Skeletal muscle tissue (tissue), 4 donors: Measurements from ENCODE around the gene S100A2. TPM values are rescaled to one million over a fixed set of nuclear protein-coding genes. Genes with fewer than 3 reads are reported as not detected.

Source experiments
- H3K27ac ChIP-seq: one replicate; pipeline ENCODE4 v1.7.0; 2013; ENCODE audit warnings: mild to moderate bottlenecking, low read depth, low read length, inconsistent platforms
- H3K27me3 ChIP-seq, 3 donors: one replicate each; pipeline ENCODE4 v1.7.0; 2013; ENCODE audit warnings: low read length in 3 of 3; ENCODE audit not compliant: control insufficient read depth in 3 of 3, insufficient read depth in 3 of 3
- H3K36me3 ChIP-seq, 3 donors: one replicate each; pipeline ENCODE4 v1.7.0; 2013; ENCODE audit warnings: low read length in 3 of 3; ENCODE audit not compliant: control insufficient read depth in 3 of 3, insufficient read depth in 3 of 3
- H3K4me1 ChIP-seq, 3 donors: one replicate each; pipeline ENCODE4 v1.7.0; 2013; ENCODE audit warnings: low read length in 3 of 3, mild to moderate bottlenecking in 3 of 3; ENCODE audit not compliant: control insufficient read depth in 3 of 3, insufficient read depth in 3 of 3
- H3K4me3 ChIP-seq, 3 donors: one replicate each; pipeline ENCODE4 v1.7.0; 2013; ENCODE audit warnings: low read length in 3 of 3
- H3K9ac ChIP-seq, 3 donors: one replicate each; pipeline ENCODE4 v1.7.0; 2013; ENCODE audit warnings: low read length in 3 of 3, mild to moderate bottlenecking in 3 of 3, moderate library complexity in 2 of 3, low read depth in 1 of 3
- H3K9me3 ChIP-seq, 3 donors: one replicate each; pipeline ENCODE4 v1.7.0; 2013; ENCODE audit warnings: low read length in 3 of 3; ENCODE audit not compliant: control insufficient read depth in 3 of 3
- total RNA-seq: library from RNA; depleted of rRNA; stranded (reverse); fragments of >200 nt; gene quantifications from one replicate; pipeline ENCODE4 v1.2.3, GENCODE V29; 2014
- donor health status: Osteomylitis.

The S100A2 gene
- total RNA-seq, 1 donor from 2014 or later = not detected

DNA sequence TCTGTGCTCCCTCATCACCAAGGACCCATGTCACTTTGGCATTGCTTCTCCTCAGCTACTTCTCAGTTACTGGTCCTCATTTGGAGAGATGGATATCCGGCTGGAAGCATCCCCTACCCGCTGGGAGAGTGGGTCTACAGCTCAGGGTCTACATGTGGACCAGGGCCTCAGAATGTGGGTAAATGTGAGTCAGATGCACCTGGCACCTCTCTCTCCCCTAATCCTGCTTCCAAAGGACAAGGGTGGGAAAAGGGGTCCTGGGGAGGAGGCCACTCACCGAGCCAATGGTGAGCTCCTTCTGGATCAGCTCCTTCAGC is 30.8 kb downstream of the S100A2 start:
- no peaks in the 10 kb centered on the region for H3K9me3 ChIP-seq
- H3K4me1 ChIP-seq = peaks cover 37 to 48% (median 41%) of the 10 kb centered on the region in 3 donors
- H3K9ac ChIP-seq = peak overlapping the region; percentile 89 to 97 (median 91)
- H3K36me3 ChIP-seq = peaks cover 0 to 3% (median 0%) of the 10 kb centered on the region in 3 donors
- peaks cover 0 to 5% (median 0%) of the 10 kb centered on the region in 3 donors for H3K27me3 ChIP-seq
- peak overlapping the region; percentile 96 for H3K27ac ChIP-seq
- H3K4me3 ChIP-seq = peak overlapping the region; percentile 95 to 97 (median 95)

DNA sequence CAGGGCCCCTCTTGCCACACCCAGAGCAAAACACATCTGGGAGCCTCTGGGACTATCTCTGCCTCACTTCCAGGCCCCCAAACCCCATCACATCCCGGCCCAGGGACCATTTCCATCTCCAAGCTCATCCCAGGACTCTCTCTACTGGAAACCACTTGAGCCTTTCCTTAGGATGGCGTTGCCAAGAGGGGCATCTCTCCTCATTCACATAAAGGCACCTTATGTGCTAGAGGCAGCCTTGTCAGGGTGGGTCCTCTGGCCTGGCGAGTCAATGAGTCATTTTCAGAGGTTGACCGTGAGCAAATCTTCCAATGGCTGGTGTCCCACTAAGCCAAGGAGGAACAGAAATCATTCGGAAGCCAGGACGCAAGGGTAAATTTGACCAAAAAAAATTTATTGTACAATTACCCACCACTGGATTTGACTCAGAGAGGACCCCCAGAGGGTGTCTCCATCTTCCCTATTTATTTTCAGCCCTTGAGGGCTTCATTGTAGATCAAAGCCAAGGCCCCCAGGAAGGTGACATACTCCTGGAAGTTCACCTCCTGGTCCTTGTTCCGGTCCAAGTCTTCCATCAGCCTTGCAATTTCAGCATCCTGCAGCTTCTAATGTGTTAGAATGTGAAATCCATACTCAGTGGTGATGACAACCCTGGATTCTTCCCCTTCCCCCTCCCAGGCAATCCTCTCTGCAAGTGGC is 31.3 kb downstream of the S100A2 start:
- no peaks in the 10 kb centered on the region for H3K9me3 ChIP-seq
- peak overlapping the region; percentile 70 to 97 (median 91) for H3K9ac ChIP-seq
- peak overlapping the region; percentile 96 for H3K27ac ChIP-seq
- peak overlapping the region; percentile 95 to 97 (median 95) for H3K4me3 ChIP-seq
- peaks cover 37 to 48% (median 41%) of the 10 kb centered on the region in 3 donors for H3K4me1 ChIP-seq
- H3K36me3 ChIP-seq = peaks cover 0 to 3% (median 0%) of the 10 kb centered on the region in 3 donors
- H3K27me3 ChIP-seq = peaks cover 0 to 5% (median 0%) of the 10 kb centered on the region in 3 donors

DNA sequence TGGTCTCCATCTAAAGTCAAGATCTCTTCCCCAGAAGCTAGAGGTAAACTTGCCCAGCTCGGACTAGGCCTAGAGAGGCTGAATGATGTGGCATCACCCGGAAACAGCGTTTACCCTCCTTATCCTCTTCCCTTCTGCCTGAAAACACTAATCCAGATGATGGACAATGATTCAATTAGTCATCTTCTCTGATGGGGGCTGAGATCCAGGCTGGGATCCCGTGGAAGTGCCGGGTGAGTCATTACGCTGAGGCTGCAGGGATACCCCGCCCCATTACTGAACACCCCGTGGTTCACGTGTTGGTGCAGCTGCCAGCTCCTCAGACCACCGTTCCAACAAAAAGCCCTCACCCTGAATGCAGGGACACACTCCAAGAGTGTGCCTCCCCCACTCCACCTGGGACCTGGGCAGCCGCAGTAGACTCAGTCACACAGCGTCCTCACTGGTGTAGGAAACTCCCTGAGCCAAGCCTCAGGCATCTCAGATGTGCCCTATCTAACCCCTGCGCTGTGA is 31.9 kb downstream of the S100A2 start:
- H3K9ac ChIP-seq = peak overlapping the region; percentile 60 to 91 (median 70)
- H3K27me3 ChIP-seq = peaks cover 0 to 5% (median 0%) of the 10 kb centered on the region in 3 donors
- peaks cover 0 to 3% (median 0%) of the 10 kb centered on the region in 3 donors for H3K36me3 ChIP-seq
- H3K27ac ChIP-seq = peak overlapping the region; percentile 96
- H3K4me3 ChIP-seq = peak overlapping the region; percentile 95 to 97 (median 95)
- H3K4me1 ChIP-seq = peaks cover 37 to 48% (median 41%) of the 10 kb centered on the region in 3 donors
- no peaks in the 10 kb centered on the region for H3K9me3 ChIP-seq

DNA sequence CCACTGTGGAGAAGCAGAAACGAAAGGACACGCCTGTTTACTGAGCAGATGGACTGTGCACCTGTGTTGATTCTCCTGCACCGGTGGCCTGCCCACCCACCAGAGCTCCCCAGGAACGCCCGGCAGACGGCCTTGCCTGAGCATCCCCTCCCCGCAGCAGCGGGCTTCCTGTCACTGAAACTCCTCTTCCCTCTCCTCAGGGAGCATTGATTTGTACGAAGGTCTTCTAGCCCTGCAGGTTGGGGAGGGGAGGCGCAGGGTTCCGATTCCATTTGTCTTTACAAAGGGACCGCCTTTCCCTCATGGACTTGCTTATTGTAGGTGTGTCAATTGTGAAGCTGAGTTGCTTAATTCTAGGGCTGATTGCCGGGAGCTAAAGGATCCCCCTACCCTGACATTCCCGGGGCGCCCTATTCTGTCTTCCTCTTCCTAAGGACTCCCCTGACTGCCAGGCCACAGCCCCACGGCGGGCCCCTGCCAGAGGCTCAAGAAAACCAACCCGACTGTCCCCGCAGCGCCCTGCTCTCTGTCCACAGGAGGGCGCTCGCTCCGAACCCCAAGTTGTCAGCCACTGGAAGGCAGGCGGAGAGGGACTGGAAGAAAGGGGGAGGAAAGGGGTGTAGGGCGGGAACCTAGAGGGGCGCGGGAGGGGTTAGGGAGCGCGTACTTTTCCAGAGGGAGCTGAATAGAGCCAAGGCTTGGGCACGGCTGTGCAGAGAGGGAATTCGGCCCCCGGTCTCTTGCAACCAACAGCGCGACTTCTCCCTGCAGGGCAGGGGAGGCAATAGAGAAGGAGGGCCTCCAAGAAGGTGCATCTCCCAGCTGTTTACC is 32.7 kb downstream of the S100A2 start:
- H3K4me3 ChIP-seq = peak overlapping the region; percentile 95 to 97 (median 95)
- peaks cover 0 to 5% (median 0%) of the 10 kb centered on the region in 3 donors for H3K27me3 ChIP-seq
- peak overlapping the region; percentile 27 to 70 (median 60) for H3K9ac ChIP-seq
- H3K27ac ChIP-seq = peak overlapping the region; percentile 96
- H3K36me3 ChIP-seq = peaks cover 0 to 3% (median 0%) of the 10 kb centered on the region in 3 donors
- H3K4me1 ChIP-seq = peaks cover 37 to 48% (median 41%) of the 10 kb centered on the region in 3 donors
- H3K9me3 ChIP-seq = no peaks in the 10 kb centered on the region

DNA sequence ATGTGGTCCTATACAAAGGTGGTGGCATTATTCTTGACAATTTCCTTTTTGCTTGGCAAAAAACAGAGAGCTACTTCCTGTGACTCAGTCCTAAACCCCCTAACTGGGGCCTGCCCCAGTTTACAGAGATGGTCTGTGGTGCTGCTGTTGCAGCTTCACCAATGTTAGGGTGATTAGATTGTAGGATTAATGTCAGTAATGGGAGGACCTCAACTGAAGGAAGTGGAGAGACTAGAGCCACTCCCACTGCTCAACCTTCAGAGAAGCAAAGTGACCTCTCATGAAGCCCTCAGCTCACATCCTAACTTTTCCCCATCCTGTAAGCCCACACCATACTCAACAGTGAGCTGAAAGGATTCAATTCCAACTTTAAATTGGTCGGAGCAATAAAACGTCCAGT is 33.5 kb downstream of the S100A2 start:
- Histone ChIP-seq H3K36me3 (peaks cover 0 to 3% (median 0%) of the 10 kb centered on the region in 3 donors), H3K9ac (no peak overlapping the region), H3K27me3 (peaks cover 0 to 5% (median 0%) of the 10 kb centered on the region in 3 donors), H3K27ac (no peak overlapping the region), H3K4me3 (no peak overlapping the region), H3K9me3 (no peaks in the 10 kb centered on the region), H3K4me1 (peaks cover 37 to 48% (median 41%) of the 10 kb centered on the region in 3 donors)

DNA sequence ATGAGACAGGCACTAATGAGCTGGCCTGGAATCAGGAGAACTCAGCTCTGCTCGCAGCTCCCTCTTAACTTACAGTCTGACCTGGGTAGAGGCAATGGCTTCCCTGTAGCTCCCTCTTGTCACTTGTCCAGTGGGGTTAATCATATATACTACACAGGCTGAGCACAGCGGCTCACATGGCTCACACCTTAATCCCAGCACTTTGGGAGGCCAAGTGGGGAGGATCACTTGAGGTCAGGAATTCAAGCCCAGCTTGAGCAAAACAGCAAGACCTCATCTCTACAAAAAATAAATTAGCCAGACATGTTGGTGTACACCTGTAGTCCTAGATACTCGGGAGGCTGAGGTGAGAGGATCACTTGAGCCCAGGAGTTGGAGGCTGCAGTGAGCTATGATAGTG is 34.0 kb downstream of the S100A2 start:
- Histone ChIP-seq H3K9ac (no peak overlapping the region), H3K27me3 (peaks cover 0 to 5% (median 0%) of the 10 kb centered on the region in 3 donors), H3K4me3 (no peak overlapping the region), H3K4me1 (peaks cover 37 to 44% (median 37%) of the 10 kb centered on the region in 3 donors), H3K27ac (no peak overlapping the region), H3K9me3 (no peaks in the 10 kb centered on the region), H3K36me3 (peaks cover 0 to 3% (median 0%) of the 10 kb centered on the region in 3 donors)

DNA sequence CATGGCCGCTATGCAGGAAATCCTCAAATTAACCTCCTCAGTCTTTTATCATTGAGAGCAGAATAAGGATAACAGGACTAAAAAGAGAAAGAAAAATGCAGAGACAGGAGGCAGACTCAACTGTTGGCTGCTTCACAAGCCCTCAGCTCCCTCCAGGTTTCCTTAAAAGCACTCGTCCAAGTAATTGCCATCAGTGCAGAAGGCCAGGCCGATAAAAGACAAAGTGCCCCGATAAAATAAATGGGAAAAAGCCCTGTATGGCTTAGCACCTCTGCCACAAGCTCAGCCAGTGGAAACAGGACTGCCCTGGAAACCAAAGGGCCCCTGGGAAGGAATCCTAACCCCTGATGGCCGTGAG is 38.0 kb downstream of the S100A2 start:
- no peak overlapping the region for H3K27ac ChIP-seq
- no peaks in the 10 kb centered on the region for H3K27me3 ChIP-seq
- peaks cover 1 to 5% (median 3%) of the 10 kb centered on the region in 3 donors for H3K4me1 ChIP-seq
- H3K36me3 ChIP-seq = no peaks in the 10 kb centered on the region
- H3K9ac ChIP-seq = no peak overlapping the region
- H3K9me3 ChIP-seq = no peaks in the 10 kb centered on the region
- H3K4me3 ChIP-seq = no peak overlapping the region

DNA sequence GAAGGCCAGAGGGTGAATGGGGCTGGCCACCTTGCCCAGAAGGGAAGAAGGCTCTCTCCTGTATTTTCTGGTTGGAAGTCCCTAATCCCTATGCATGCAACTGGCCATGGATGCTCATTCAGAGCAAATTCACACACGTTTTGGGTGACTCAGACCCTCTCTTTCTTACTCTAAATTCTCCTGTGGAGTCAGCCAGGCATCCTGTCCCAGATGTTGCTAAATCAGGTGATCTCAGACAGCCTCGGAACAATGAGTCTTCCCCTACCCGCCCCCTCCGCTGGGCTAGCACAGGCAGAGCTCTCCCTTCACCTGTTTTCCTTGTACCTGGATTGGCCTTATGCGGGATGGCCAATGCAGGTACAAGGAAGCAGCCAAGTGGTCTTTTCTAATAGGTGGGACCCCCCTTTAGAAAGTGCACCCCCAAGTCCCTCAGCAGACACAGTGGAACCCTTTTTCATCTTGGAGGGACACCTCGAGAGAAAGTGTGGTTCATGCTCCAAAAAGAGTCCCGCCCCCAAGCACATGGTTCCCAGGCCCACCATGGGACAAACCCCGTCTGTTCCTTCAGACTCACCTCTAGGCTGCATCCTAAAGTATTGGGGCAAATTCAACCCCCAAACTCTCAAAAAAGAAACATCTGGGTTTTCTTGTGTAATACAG is 38.5 kb downstream of the S100A2 start:
- Histone ChIP-seq H3K4me3 (no peak overlapping the region), H3K27ac (no peak overlapping the region), H3K9ac (no peak overlapping the region), H3K9me3 (no peaks in the 10 kb centered on the region), H3K4me1 (peaks cover 0 to 3% (median under 1%) of the 10 kb centered on the region in 3 donors), H3K36me3 (no peaks in the 10 kb centered on the region), H3K27me3 (no peaks in the 10 kb centered on the region)

DNA sequence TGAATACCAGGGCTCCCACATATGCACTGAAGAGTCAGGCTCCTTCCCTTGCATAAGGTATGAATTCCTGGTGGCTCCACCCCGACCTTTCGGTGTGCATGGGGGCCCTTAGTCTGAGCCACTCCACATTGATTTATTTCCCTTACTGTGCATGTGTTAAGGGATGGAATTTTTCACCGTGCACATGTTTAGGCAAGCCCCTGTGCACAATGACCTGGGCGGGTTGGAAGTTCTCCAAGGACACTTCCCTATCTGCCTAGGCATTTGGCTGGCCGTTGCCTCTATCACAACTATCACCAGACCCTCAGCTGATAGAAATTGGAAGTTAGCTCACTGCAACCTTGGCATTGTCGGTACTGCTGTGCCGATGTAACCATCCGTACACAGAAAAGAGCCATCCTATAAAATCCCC is 39.5 kb downstream of the S100A2 start:
- no peaks in the 10 kb centered on the region for H3K9me3 ChIP-seq
- no peak overlapping the region for H3K9ac ChIP-seq
- peaks cover 0 to 3% (median 0%) of the 10 kb centered on the region in 3 donors for H3K4me1 ChIP-seq
- no peaks in the 10 kb centered on the region for H3K36me3 ChIP-seq
- H3K27ac ChIP-seq = no peak overlapping the region
- H3K27me3 ChIP-seq = no peaks in the 10 kb centered on the region
- no peak overlapping the region for H3K4me3 ChIP-seq
